ENCODE results near the gene EIF5.

DNA sequence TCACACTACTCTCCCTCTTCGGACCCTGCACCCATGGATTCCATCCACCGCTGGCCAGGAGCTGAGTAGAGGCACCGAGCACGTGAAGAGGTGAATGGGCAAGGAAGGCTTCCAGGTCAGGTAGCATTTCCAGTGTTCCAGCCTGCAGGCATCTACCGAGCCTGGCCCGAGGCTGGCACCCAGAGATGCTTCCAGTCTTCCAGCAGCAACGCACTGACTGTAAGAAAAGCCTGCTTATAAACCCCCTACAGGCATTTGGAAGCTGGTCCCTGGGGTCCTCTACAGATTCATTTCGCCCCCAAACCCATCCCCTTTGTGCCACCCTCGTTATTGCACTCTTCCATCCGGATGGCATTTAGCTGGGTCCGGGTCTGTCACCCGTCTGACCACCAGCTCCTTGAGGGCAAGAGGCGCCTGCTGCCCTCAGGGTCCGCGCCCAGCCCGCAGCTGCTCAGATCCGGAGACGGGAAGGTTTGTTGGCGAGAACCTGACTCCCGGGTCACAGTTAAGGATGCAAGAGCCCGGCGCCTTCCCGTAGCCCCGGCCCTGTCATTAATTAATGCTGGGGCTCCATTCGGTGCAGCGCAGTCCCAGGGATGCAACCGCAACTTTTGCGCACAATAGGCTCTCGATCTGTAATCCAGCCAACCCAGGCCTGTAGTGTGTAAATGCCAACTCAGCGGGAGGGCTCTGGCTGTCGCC is 50.6 kb downstream of the EIF5 start:
- TF ChIP-seq, protein P1, sequence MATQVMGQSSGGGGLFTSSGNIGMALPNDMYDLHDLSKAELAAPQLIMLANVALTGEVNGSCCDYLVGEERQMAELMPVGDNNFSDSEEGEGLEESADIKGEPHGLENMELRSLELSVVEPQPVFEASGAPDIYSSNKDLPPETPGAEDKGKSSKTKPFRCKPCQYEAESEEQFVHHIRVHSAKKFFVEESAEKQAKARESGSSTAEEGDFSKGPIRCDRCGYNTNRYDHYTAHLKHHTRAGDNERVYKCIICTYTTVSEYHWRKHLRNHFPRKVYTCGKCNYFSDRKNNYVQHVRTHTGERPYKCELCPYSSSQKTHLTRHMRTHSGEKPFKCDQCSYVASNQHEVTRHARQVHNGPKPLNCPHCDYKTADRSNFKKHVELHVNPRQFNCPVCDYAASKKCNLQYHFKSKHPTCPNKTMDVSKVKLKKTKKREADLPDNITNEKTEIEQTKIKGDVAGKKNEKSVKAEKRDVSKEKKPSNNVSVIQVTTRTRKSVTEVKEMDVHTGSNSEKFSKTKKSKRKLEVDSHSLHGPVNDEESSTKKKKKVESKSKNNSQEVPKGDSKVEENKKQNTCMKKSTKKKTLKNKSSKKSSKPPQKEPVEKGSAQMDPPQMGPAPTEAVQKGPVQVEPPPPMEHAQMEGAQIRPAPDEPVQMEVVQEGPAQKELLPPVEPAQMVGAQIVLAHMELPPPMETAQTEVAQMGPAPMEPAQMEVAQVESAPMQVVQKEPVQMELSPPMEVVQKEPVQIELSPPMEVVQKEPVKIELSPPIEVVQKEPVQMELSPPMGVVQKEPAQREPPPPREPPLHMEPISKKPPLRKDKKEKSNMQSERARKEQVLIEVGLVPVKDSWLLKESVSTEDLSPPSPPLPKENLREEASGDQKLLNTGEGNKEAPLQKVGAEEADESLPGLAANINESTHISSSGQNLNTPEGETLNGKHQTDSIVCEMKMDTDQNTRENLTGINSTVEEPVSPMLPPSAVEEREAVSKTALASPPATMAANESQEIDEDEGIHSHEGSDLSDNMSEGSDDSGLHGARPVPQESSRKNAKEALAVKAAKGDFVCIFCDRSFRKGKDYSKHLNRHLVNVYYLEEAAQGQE (IDR thresholded peaks at IDR 0.05; ENCODE audit: insufficient read depth in 1 of 2, low read depth in 2 of 2, low read length in 2 of 2): no peak
- TF ChIP-seq TAF1 (IDR thresholded peaks at IDR 0.05; ENCODE audit: borderline replicate concordance, insufficient read depth, low read length): no peak
